GM23248 (cell line): Measurements from ENCODE around the gene ATG3.

Experiments used
- EZH2 ChIP-seq: fragments of 200-600 bp; sonication (generic); IDR thresholded peaks from 2 replicates; pipeline ENCODE4 v1.6.1; 2018; ENCODE audit warnings: antibody characterized with exemption, mild to moderate bottlenecking; ENCODE audit not compliant: insufficient read depth, poor library complexity, severe bottlenecking
- EZH2phosphoT487 ChIP-seq: fragments of 200-600 bp; sonication (generic); IDR thresholded peaks from 2 replicates; pipeline ENCODE4 v1.6.1; 2018; ENCODE audit warnings: antibody characterized with exemption, moderate library complexity, mild to moderate bottlenecking, low read depth; ENCODE audit not compliant: insufficient read depth

DNA sequence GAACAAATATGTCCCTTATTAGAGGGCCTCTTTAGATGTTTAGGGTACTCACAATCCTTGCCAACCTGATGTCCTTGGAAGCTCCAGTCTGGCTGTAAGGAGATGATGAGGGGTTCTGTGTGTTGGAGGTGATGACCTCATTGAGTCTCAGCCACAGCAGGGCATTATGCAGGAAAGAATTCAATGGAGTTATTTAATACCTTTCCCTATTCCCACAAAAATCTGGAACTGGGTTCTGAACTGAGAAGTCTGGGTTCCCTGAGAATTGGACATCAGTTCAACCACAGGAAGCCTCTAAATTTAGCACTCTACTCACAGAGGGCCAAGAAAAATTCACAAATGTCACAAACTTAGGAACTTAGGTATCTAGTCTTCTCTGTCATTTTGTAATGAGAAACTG, 37.0 kb upstream of the ATG3 start:
- TF ChIP-seq EZH2phosphoT487 (no peak), EZH2 (no peak)
